ENCODE results near the gene WDR1.

DNA sequence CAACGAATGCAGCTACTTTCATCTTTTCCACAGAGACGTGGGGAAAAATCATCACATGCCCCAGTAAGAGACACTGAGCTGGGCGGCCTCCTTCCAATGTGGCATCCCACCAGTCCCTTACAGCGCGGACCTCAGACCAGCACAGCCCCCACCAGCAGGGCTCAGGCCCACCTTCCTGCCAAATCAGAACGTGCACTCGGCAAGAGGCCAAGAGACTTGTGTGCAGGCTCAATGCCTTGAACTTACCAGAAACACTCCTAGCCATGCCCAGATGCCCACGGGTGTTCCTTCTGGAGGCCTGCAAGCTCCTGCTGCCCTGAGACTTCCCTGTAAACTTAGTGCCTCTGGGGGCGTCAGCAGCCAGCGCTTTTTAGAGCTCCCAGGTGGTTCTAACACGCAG, 31.2 kb downstream of the WDR1 start:
- TF ChIP-seq EZH2 (IDR thresholded peaks at IDR 0.05; ENCODE audit: borderline replicate concordance, low read depth, low read length, poor library complexity, severe bottlenecking) (no peak), CTCF (conservative IDR thresholded peaks at IDR 0.05; ENCODE audit: low read depth, low read length) (no peak)
